Naive thymus-derived CD4-positive, alpha-beta T cell (primary cell): ENCODE results near the gene DIAPH2. TPM values are rescaled to one million over a fixed set of nuclear protein-coding genes. Genes with fewer than 3 reads are reported as not detected.

Experiments
- ATAC-seq: fragments of 150-1000 bp; cut with Tn5 transposase; 2 replicates; pipeline ENCODE4 v1.10.0; 2021; ENCODE audit warnings: mild to moderate bottlenecking, moderate library complexity
- CTCF ChIA-PET: fragments of 350-600 bp; sonication (Branson Sonifier 250); formaldehyde crosslinking; loops from one replicate; lab custom pipeline; 2021; ENCODE audit warnings: antibody characterized with exemption; lab: Charles Lee
- POLR2A ChIA-PET: fragments of 350-600 bp; sonication (Branson Sonifier 250); formaldehyde crosslinking; loops from one replicate; lab custom pipeline; 2021; ENCODE audit warnings: antibody characterized with exemption, inconsistent platforms; lab: Charles Lee
- DNase-seq, 9 donors: peaks; one replicate each; pipeline versions ENCODE4 v3.0.0 to v3.0.0-alpha.2; 2020 to 2022; ENCODE audit warnings: mixed read lengths in 1 of 9
- H3K27ac ChIP-seq: one replicate; pipeline ENCODE4 v1.7.0; 2013; ENCODE audit warnings: mild to moderate bottlenecking, low read depth, low read length, moderate library complexity
- H3K27me3 ChIP-seq, 2 donors: one replicate each; pipeline ENCODE4 v1.7.0; 2013; ENCODE audit warnings: low read length in 2 of 2, mild to moderate bottlenecking in 2 of 2, moderate library complexity in 2 of 2; ENCODE audit not compliant: control insufficient read depth in 2 of 2, insufficient read depth in 2 of 2
- H3K36me3 ChIP-seq, 3 experiments: 1 replicate in 2 of 3; 2 replicates in 1 of 3; pipeline ENCODE4 v1.7.0; 2013; ENCODE audit warnings: low read length in 3 of 3, mild to moderate bottlenecking in 3 of 3, moderate library complexity in 1 of 3; ENCODE audit not compliant: insufficient read depth in 3 of 3, control insufficient read depth in 2 of 3
- H3K4me1 ChIP-seq, 2 donors: one replicate each; pipeline ENCODE4 v1.7.0; 2013; ENCODE audit warnings: low read length in 2 of 2, mild to moderate bottlenecking in 2 of 2, moderate library complexity in 1 of 2; ENCODE audit not compliant: control insufficient read depth in 2 of 2, insufficient read depth in 2 of 2
- H3K4me3 ChIP-seq: 2 replicates; pipeline ENCODE4 v1.7.0; 2013; ENCODE audit warnings: mild to moderate bottlenecking, low read length
- H3K9me3 ChIP-seq, 3 experiments: 1 replicate in 2 of 3; 2 replicates in 1 of 3; pipeline ENCODE4 v1.7.0; 2013; ENCODE audit warnings: low read length in 3 of 3; ENCODE audit not compliant: control insufficient read depth in 2 of 3
- H3K27ac Mint-ChIP-seq, 9 donors: one replicate each; pipeline ENCODE4 v1.8.0; 2020 to 2022; ENCODE audit warnings: mixed read lengths in 9 of 9, mild to moderate bottlenecking in 8 of 9, moderate library complexity in 5 of 9, inconsistent platforms in 2 of 9
- H3K27me3 Mint-ChIP-seq, 5 donors: one replicate each; pipeline ENCODE4 v1.8.0; 2021 to 2022; ENCODE audit warnings: mixed read lengths in 5 of 5, mild to moderate bottlenecking in 1 of 5
- H3K36me3 Mint-ChIP-seq, 5 donors: one replicate each; pipeline ENCODE4 v1.8.0; 2020 to 2022; ENCODE audit warnings: mixed read lengths in 5 of 5, mild to moderate bottlenecking in 3 of 5, inconsistent platforms in 1 of 5
- H3K4me1 Mint-ChIP-seq, 7 donors: one replicate each; pipeline ENCODE4 v1.8.0; 2020 to 2022; ENCODE audit warnings: mixed read lengths in 7 of 7, mild to moderate bottlenecking in 3 of 7, inconsistent platforms in 1 of 7
- H3K4me3 Mint-ChIP-seq, 10 donors: one replicate each; pipeline ENCODE4 v1.8.0; 2020 to 2022; ENCODE audit warnings: mild to moderate bottlenecking in 10 of 10, mixed read lengths in 10 of 10, moderate library complexity in 6 of 10, inconsistent platforms in 2 of 10
- H3K9me3 Mint-ChIP-seq, 11 donors: one replicate each; pipeline ENCODE4 v1.8.0; 2020 to 2022; ENCODE audit warnings: mixed read lengths in 11 of 11, mild to moderate bottlenecking in 4 of 11, inconsistent platforms in 1 of 11, moderate library complexity in 1 of 11
- intact Hi-C, 2 donors: fragments of 100-400 bp; cut with micrococcal nuclease; formaldehyde crosslinking; loops; one replicate each; pipeline ENCODE4 v1.15.1; 2023
- polyA plus RNA-seq, 2 donors: library from polyadenylated mRNA; unstranded; fragments of 300-500 nt; fragmentation: Illumina TruSeq; gene quantifications; one replicate each; pipeline ENCODE4 v1.2.3, GENCODE V29; 2021
- total RNA-seq, 6 experiments: library from RNA in 5 of 6; stranded (reverse) in 5 of 6; gene quantifications; 1 replicate in 5 of 6; 2 replicates in 1 of 6; pipeline ENCODE4 v1.2.3 and lab custom pipeline; 2021 to 2026

DIAPH2 gene
- total and polyA plus RNA-seq, 7 experiments from 2014 or later, result 4.2 to 23.9 (median 6.9) TPM

DNA sequence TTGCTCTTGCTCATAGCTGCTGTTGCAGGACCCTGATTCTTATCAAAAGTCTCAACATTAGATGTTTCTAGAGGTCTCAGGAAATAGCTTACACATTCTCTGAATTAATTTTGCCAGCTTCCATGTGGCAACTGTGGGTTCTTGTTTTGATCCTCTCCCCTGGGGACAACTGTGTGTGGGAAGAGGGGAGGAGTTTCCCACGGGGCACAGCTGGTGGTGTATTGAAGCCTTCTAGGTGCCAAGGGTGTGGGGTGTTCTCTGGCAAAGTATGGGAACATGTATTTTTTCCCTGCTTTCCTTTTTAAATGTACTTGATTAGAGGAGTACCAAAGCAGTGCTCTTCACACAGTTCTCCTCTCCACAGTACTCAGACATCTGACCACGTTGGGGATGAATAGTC is 411.7 kb downstream of the DIAPH2 start:
- no peaks in the 10 kb centered on the region for H3K27me3 Mint-ChIP-seq
- no peak overlapping the region for H3K27ac ChIP-seq
- ATAC-seq (no peak), DNase-seq (no peak)
- no peaks in the 10 kb centered on the region for H3K27me3 ChIP-seq
- H3K36me3 Mint-ChIP-seq, result no peaks in the 10 kb centered on the region
- no peaks in the 10 kb centered on the region for H3K4me1 Mint-ChIP-seq
- POLR2A ChIA-PET, result no interaction called here
- H3K36me3 ChIP-seq, result no peaks in the 10 kb centered on the region
- no peaks in the 10 kb centered on the region for H3K9me3 Mint-ChIP-seq
- intact Hi-C loops, result no loop called here
- H3K27ac Mint-ChIP-seq, result no peak overlapping the region
- no peak overlapping the region for H3K4me3 Mint-ChIP-seq
- H3K4me3 ChIP-seq, result no peak overlapping the region
- H3K4me1 ChIP-seq, result no peaks in the 10 kb centered on the region
- CTCF ChIA-PET, result no interaction called here
- H3K9me3 ChIP-seq, result no peaks in the 10 kb centered on the region

DNA sequence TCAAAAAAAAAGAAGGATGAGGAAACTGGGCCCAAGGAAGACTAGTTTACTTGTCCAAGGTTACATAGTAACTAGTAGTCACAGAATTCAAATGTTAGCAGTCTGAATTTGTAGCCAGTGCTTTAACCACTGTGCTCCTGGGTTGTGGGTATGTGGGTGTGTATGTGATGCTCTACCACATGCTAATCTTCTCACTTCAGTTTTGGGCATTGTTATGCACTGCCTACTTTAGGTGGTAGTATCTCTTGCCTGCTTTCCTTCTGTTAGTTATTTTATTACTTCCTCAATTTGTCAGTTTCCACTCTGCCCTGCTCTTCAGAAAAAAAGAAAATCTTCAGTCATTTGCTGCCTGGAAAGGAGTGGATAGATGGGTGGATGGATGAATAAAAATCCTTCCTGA is 418.3 kb downstream of the DIAPH2 start:
- H3K36me3 Mint-ChIP-seq, result peaks cover 0 to 8% (median 0%) of the 10 kb centered on the region in 5 donors

GRCh38 chrX:97109730-97110129 is 425.1 kb downstream of the DIAPH2 start:
- Histone ChIP-seq H3K4me3 (no peak overlapping the region), H3K9me3 (no peaks in the 10 kb centered on the region), H3K27ac (no peak overlapping the region), H3K4me1 (no peaks in the 10 kb centered on the region), H3K27me3 (no peaks in the 10 kb centered on the region), H3K36me3 (no peaks in the 10 kb centered on the region)
- POLR2A ChIA-PET, result no interaction called here
- CTCF ChIA-PET, result no interaction called here
- intact Hi-C loops, result no loop called here
- H3K9me3 Mint-ChIP-seq, result peaks cover 0 to 1% (median 0%) of the 10 kb centered on the region in 11 donors
- H3K4me3 Mint-ChIP-seq, result no peak overlapping the region
- no peaks in the 10 kb centered on the region for H3K4me1 Mint-ChIP-seq
- DNase-seq, result no peak
- ATAC-seq, result no peak
- no peaks in the 10 kb centered on the region for H3K27me3 Mint-ChIP-seq
- no peak overlapping the region for H3K27ac Mint-ChIP-seq
- peaks cover 0 to 5% (median 0%) of the 10 kb centered on the region in 5 donors for H3K36me3 Mint-ChIP-seq

More for the DNA sequence above, 418.3 kb downstream of the DIAPH2 start:
- no peak overlapping the region for H3K4me3 ChIP-seq
- POLR2A ChIA-PET, result no interaction called here
- no peaks in the 10 kb centered on the region for H3K9me3 Mint-ChIP-seq
- no peak for DNase-seq
- H3K27me3 Mint-ChIP-seq, result no peaks in the 10 kb centered on the region
- CTCF ChIA-PET, result no interaction called here
- no peak for ATAC-seq
- H3K9me3 ChIP-seq, result no peaks in the 10 kb centered on the region
- no peak overlapping the region for H3K27ac Mint-ChIP-seq
- H3K27ac ChIP-seq, result no peak overlapping the region
- H3K4me1 ChIP-seq, result no peaks in the 10 kb centered on the region
- no peak overlapping the region for H3K4me3 Mint-ChIP-seq
- intact Hi-C loops, result no loop called here
- H3K27me3 ChIP-seq, result no peaks in the 10 kb centered on the region
- no peaks in the 10 kb centered on the region for H3K36me3 ChIP-seq
- no peaks in the 10 kb centered on the region for H3K4me1 Mint-ChIP-seq

DNA sequence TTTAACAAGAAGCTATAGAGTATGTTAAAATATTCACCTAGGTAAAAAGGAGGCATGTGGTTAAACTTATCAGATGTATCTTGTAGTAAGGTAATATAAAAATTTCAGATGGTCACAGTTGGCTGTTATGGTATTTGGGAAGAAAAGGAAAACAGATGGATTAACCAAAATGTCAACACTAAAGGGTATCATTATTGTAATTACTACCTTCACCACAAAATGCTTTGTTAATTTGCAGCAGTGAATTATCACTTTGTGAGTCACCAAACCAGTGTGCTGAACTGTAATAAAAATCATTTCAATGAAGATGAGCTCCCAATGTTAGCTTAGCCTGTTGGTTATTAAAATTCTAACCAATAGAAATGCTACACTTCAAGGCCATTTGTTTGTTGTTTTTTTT is 432.9 kb downstream of the DIAPH2 start:
- peaks cover 0 to 20% (median 8%) of the 10 kb centered on the region in 5 donors for H3K36me3 Mint-ChIP-seq
- Histone ChIP-seq H3K36me3 (no peaks in the 10 kb centered on the region), H3K4me3 (no peak overlapping the region), H3K9me3 (no peaks in the 10 kb centered on the region), H3K27me3 (no peaks in the 10 kb centered on the region), H3K4me1 (no peaks in the 10 kb centered on the region), H3K27ac (no peak overlapping the region)
- intact Hi-C loops, result no loop called here
- no peak for DNase-seq
- ChIA-PET POLR2A (no interaction called here), CTCF (no interaction called here)
- H3K27ac Mint-ChIP-seq, result peak overlapping the region in 1 of 9 donors; percentile 18
- H3K4me3 Mint-ChIP-seq, result no peak overlapping the region
- ATAC-seq, result no peak
- H3K4me1 Mint-ChIP-seq, result no peaks in the 10 kb centered on the region
- no peaks in the 10 kb centered on the region for H3K9me3 Mint-ChIP-seq
- no peaks in the 10 kb centered on the region for H3K27me3 Mint-ChIP-seq

- no peaks in the 10 kb centered on the region for H3K4me1 ChIP-seq
- DNase-seq (no peak), ATAC-seq (no peak)
- H3K27me3 ChIP-seq, result no peaks in the 10 kb centered on the region
- CTCF ChIA-PET, result no interaction called here
- H3K27ac ChIP-seq, result no peak overlapping the region
- H3K4me3 ChIP-seq, result no peak overlapping the region
- no peaks in the 10 kb centered on the region for H3K9me3 ChIP-seq
- POLR2A ChIA-PET, result no interaction called here
- no peak overlapping the region for H3K4me3 Mint-ChIP-seq
- no peaks in the 10 kb centered on the region for H3K27me3 Mint-ChIP-seq
- no peaks in the 10 kb centered on the region for H3K4me1 Mint-ChIP-seq
- intact Hi-C loops, result no loop called here
- H3K9me3 Mint-ChIP-seq, result no peaks in the 10 kb centered on the region
- no peak overlapping the region for H3K27ac Mint-ChIP-seq
- no peaks in the 10 kb centered on the region for H3K36me3 ChIP-seq
- peaks cover 0 to 21% (median 8%) of the 10 kb centered on the region in 5 donors for H3K36me3 Mint-ChIP-seq
Observed at GRCh38 chrX:97119474-97120109, 434.9 kb downstream of the DIAPH2 start.

GRCh38 chrX:97123001-97123400 is 438.4 kb downstream of the DIAPH2 start:
- Mint-ChIP-seq H3K4me3 (no peak overlapping the region), H3K36me3 (peaks cover 0 to 15% (median 5%) of the 10 kb centered on the region in 5 donors), H3K4me1 (no peaks in the 10 kb centered on the region), H3K27me3 (no peaks in the 10 kb centered on the region), H3K27ac (no peak overlapping the region), H3K9me3 (no peaks in the 10 kb centered on the region)
- H3K36me3 ChIP-seq, result no peaks in the 10 kb centered on the region
- ChIA-PET POLR2A (no interaction called here), CTCF (no interaction called here)
- DNase-seq (no peak), ATAC-seq (no peak)
- no peak overlapping the region for H3K4me3 ChIP-seq
- H3K9me3 ChIP-seq, result no peaks in the 10 kb centered on the region
- intact Hi-C loops, result no loop called here
- H3K27ac ChIP-seq, result no peak overlapping the region
- H3K4me1 ChIP-seq, result no peaks in the 10 kb centered on the region
- no peaks in the 10 kb centered on the region for H3K27me3 ChIP-seq

GRCh38 chrX:97126020-97126419 is 441.4 kb downstream of the DIAPH2 start:
- intact Hi-C loops, result no loop called here
- ATAC-seq, result no peak
- Mint-ChIP-seq H3K27me3 (no peaks in the 10 kb centered on the region), H3K4me3 (no peak overlapping the region), H3K27ac (no peak overlapping the region), H3K9me3 (no peaks in the 10 kb centered on the region), H3K36me3 (peaks cover 0 to 7% (median 0%) of the 10 kb centered on the region in 5 donors), H3K4me1 (no peaks in the 10 kb centered on the region)
- no peak for DNase-seq
- ChIA-PET POLR2A (no interaction called here), CTCF (no interaction called here)
- no peak overlapping the region for H3K4me3 ChIP-seq
- H3K4me1 ChIP-seq, result no peaks in the 10 kb centered on the region
- no peak overlapping the region for H3K27ac ChIP-seq
- H3K27me3 ChIP-seq, result no peaks in the 10 kb centered on the region
- no peaks in the 10 kb centered on the region for H3K36me3 ChIP-seq
- H3K9me3 ChIP-seq, result no peaks in the 10 kb centered on the region
